H1 (cell line): ENCODE data around the gene ADA. TPM values are rescaled to one million over a fixed set of nuclear protein-coding genes. Genes with fewer than 3 reads are reported as not detected.
A peak's percentile ranks its signal among the peaks of the same experiment; 100 is the strongest.

Experiments used
- CTCF ChIA-PET: fragments of 300-600 bp; sonication (Branson Sonifier 250); formaldehyde crosslinking; loops from one replicate; lab custom pipeline; 2021; ENCODE audit not compliant: partially characterized antibody; lab: Charles Lee
- POLR2A ChIA-PET: fragments of 300-600 bp; sonication (Branson Sonifier 250); formaldehyde crosslinking; loops from one replicate; lab custom pipeline; 2021; ENCODE audit warnings: inconsistent platforms; ENCODE audit not compliant: partially characterized antibody; lab: Charles Lee
- DNase-seq, 2 experiments: peaks; one replicate each; pipeline versions ENCODE4 v3.0.0 to v3.0.0-alpha.2; 2010 to 2022; ENCODE audit warnings: low spot score in 2 of 2, low read depth in 1 of 2, mixed read lengths in 1 of 2
- FAIRE-seq: peaks from 2 replicates; lab custom pipeline; 2011; peaks lifted over from hg19 to GRCh38; lab: Jason Lieb, UNC
- H2AFZ ChIP-seq: 2 replicates; pipeline ENCODE4 v1.8.1; 2012; ENCODE audit warnings: low read length, inconsistent platforms
- H2AK5ac ChIP-seq: 2 replicates; pipeline ENCODE4 v1.6.1; 2013; ENCODE audit warnings: low read depth, low read length
- H2BK120ac ChIP-seq: replicated peaks from 2 replicates; pipeline ENCODE3; 2013; ENCODE audit warnings: low read depth, low read length, inconsistent platforms
- H2BK12ac ChIP-seq: 2 replicates; pipeline ENCODE4 v1.6.1; 2013; ENCODE audit warnings: low read depth, low read length
- H2BK15ac ChIP-seq: 2 replicates; pipeline ENCODE4 v1.6.1; 2013; ENCODE audit warnings: low read length
- H2BK20ac ChIP-seq: 2 replicates; pipeline ENCODE4 v1.6.1; 2013; ENCODE audit warnings: low read length
- H2BK5ac ChIP-seq: 2 replicates; pipeline ENCODE4 v1.6.1; 2013; ENCODE audit warnings: low read depth, low read length
- H3K14ac ChIP-seq: 2 replicates; pipeline ENCODE4 v1.6.1; 2013; ENCODE audit warnings: inconsistent platforms; ENCODE audit not compliant: insufficient read length
- H3K18ac ChIP-seq: 2 replicates; pipeline ENCODE4 v1.6.1; 2013; ENCODE audit warnings: low read length; ENCODE audit errors: extremely low read depth
- H3K23ac ChIP-seq: 2 replicates; pipeline ENCODE4 v1.6.1; 2013; ENCODE audit warnings: inconsistent platforms; ENCODE audit not compliant: insufficient read length
- H3K23me2 ChIP-seq: 2 replicates; pipeline ENCODE4 v1.6.1; 2013; ENCODE audit warnings: low read depth, low read length
- H3K27ac ChIP-seq: 2 replicates; pipeline ENCODE4 v1.6.1; 2011; ENCODE audit warnings: low read depth, low read length, inconsistent platforms
- H3K27me3 ChIP-seq, 4 experiments: replicated peaks in 1 of 4; 1 replicate in 1 of 4; 2 replicates in 3 of 4; pipeline versions ENCODE4 v1.6.1 to v1.8.1; 2011 to 2013; ENCODE audit warnings: low read length in 3 of 4, mild to moderate bottlenecking in 3 of 4, inconsistent platforms in 2 of 4, mixed read lengths in 2 of 4, moderate library complexity in 1 of 4; ENCODE audit not compliant: control insufficient read depth in 3 of 4, insufficient read depth in 3 of 4; ENCODE audit errors: extremely low read depth in 1 of 4
- H3K36me3 ChIP-seq, 4 experiments: 2 replicates each; pipeline versions ENCODE4 v1.6.1 to v1.8.1; 2011 to 2013; ENCODE audit warnings: mild to moderate bottlenecking in 4 of 4, low read length in 3 of 4, moderate library complexity in 2 of 4, control low read depth in 1 of 4, inconsistent platforms in 1 of 4; ENCODE audit not compliant: insufficient read depth in 4 of 4, control insufficient read depth in 2 of 4
- H3K4ac ChIP-seq: replicated peaks from 2 replicates; pipeline ENCODE3; 2013; ENCODE audit warnings: low read length, low read depth, mixed read lengths, inconsistent platforms; ENCODE audit not compliant: insufficient read length
- H3K4me1 ChIP-seq, 4 experiments: replicated peaks in 1 of 4; 1 replicate in 1 of 4; 2 replicates in 3 of 4; pipeline versions ENCODE4 v1.6.1 to v1.8.1; 2011 to 2013; ENCODE audit warnings: low read length in 3 of 4, inconsistent platforms in 2 of 4, mixed read lengths in 1 of 4; ENCODE audit not compliant: insufficient read depth in 4 of 4, control insufficient read depth in 3 of 4
- H3K4me2 ChIP-seq, 2 experiments: 2 replicates each; pipeline versions ENCODE4 v1.6.1 to v1.8.1; 2011 to 2013; ENCODE audit warnings: low read depth in 2 of 2, low read length in 2 of 2, control low read depth in 1 of 2, inconsistent platforms in 1 of 2, mild to moderate bottlenecking in 1 of 2; ENCODE audit not compliant: insufficient read depth in 1 of 2
- H3K4me3 ChIP-seq, 4 experiments: fragments of 200-600, 300-600 bp in 1 of 4; sonication (generic), shearing (Covaris generic), sonication (Bioruptor Twin) in 1 of 4; 2 replicates each; pipeline versions ENCODE4 v1.5.1 to v1.8.1; 2011 to 2016; ENCODE audit warnings: low read length in 4 of 4, low read depth in 3 of 4, control low read depth in 2 of 4, inconsistent platforms in 2 of 4, mild to moderate bottlenecking in 2 of 4, mixed read lengths in 1 of 4, moderate library complexity in 1 of 4; ENCODE audit not compliant: insufficient read depth in 2 of 4; ENCODE audit errors: extremely low read depth in 1 of 4
- H3K56ac ChIP-seq: replicated peaks from 2 replicates; pipeline ENCODE3; 2013; ENCODE audit warnings: low read depth, mild to moderate bottlenecking, mixed read lengths, low read length, inconsistent platforms; ENCODE audit not compliant: insufficient read length
- H3K79me1 ChIP-seq: 2 replicates; pipeline ENCODE4 v1.6.1; 2013; ENCODE audit warnings: low read depth, low read length, control low read depth
- H3K79me2 ChIP-seq, 2 experiments: 2 replicates each; pipeline versions ENCODE4 v1.6.1 to v1.8.1; 2012 to 2013; ENCODE audit warnings: low read length in 2 of 2, mild to moderate bottlenecking in 2 of 2, inconsistent platforms in 1 of 2; ENCODE audit not compliant: insufficient read depth in 2 of 2, control insufficient read depth in 1 of 2
- H3K9ac ChIP-seq, 4 experiments: replicated peaks in 1 of 4; 1 replicate in 1 of 4; 2 replicates in 3 of 4; pipeline versions ENCODE4 v1.6.1 to v1.8.1; 2011 to 2013; ENCODE audit warnings: low read depth in 3 of 4, low read length in 3 of 4, control low read depth in 2 of 4, mild to moderate bottlenecking in 2 of 4, moderate library complexity in 2 of 4, inconsistent platforms in 1 of 4; ENCODE audit errors: extremely low read depth in 1 of 4
- H3K9me3 ChIP-seq, 2 experiments: 2 replicates each; pipeline versions ENCODE4 v1.6.1 to v1.8.1; 2012 to 2013; ENCODE audit warnings: mild to moderate bottlenecking in 2 of 2, moderate library complexity in 2 of 2, control low read depth in 1 of 2, inconsistent platforms in 1 of 2, low read depth in 1 of 2, low read length in 1 of 2, mixed read lengths in 1 of 2; ENCODE audit not compliant: insufficient read depth in 2 of 2
- H4K20me1 ChIP-seq, 2 experiments: replicated peaks in 1 of 2; 2 replicates each; pipeline versions ENCODE3 to v1.8.1; 2011 to 2013; ENCODE audit warnings: inconsistent platforms in 2 of 2, low read length in 2 of 2, mild to moderate bottlenecking in 1 of 2; ENCODE audit not compliant: insufficient read depth in 2 of 2, control insufficient read depth in 1 of 2
- H4K5ac ChIP-seq: 2 replicates; pipeline ENCODE4 v1.6.1; 2013; ENCODE audit warnings: low read length, low read depth, mixed read lengths, inconsistent platforms; ENCODE audit not compliant: insufficient read length
- H4K8ac ChIP-seq: 2 replicates; pipeline ENCODE4 v1.8.0; 2013; ENCODE audit warnings: mild to moderate bottlenecking, moderate library complexity, low read length, inconsistent platforms; ENCODE audit not compliant: insufficient read depth; ENCODE audit errors: extremely low read depth
- H4K91ac ChIP-seq: replicated peaks from 2 replicates; pipeline ENCODE3; 2013; ENCODE audit warnings: low read length, mixed read lengths, inconsistent platforms; ENCODE audit not compliant: insufficient read length
- ATF2 ChIP-seq: IDR thresholded peaks from 2 replicates; pipeline ENCODE4 v1.6.1; 2012; ENCODE audit warnings: low read length, inconsistent platforms
- CTBP2 ChIP-seq: IDR thresholded peaks from 2 replicates; pipeline ENCODE4 v1.7.0; 2011; ENCODE audit warnings: borderline replicate concordance, mild to moderate bottlenecking, moderate library complexity, mixed read lengths, low read length; ENCODE audit not compliant: insufficient read depth, insufficient read length
- EZH2 ChIP-seq: fragments of 200-600 bp; sonication (generic); IDR thresholded peaks from 2 replicates; pipeline ENCODE4 v1.7.1; 2012; ENCODE audit warnings: low read depth, mild to moderate bottlenecking, moderate library complexity, low read length, inconsistent platforms; ENCODE audit not compliant: severe bottlenecking
- GABPA ChIP-seq: IDR thresholded peaks from 2 replicates; pipeline ENCODE4 v1.6.1; 2011; ENCODE audit warnings: mild to moderate bottlenecking, low read length, moderate library complexity, borderline replicate concordance; ENCODE audit not compliant: insufficient read depth
- NANOG ChIP-seq: IDR thresholded peaks from 2 replicates; pipeline ENCODE4 v1.6.1; 2011; ENCODE audit warnings: low read length, low read depth, mild to moderate bottlenecking, inconsistent platforms; ENCODE audit not compliant: insufficient read depth, poor library complexity, severe bottlenecking
- NRF1 ChIP-seq: IDR thresholded peaks from 2 replicates; pipeline ENCODE4 v1.6.1; 2011; ENCODE audit warnings: mild to moderate bottlenecking, low read depth, low read length, improper control_type of control experiment
- PHF8 ChIP-seq: fragments of 200-600 bp; sonication (generic); conservative IDR thresholded peaks from 2 replicates; pipeline ENCODE4 v1.7.1; 2012; ENCODE audit warnings: low read depth, mild to moderate bottlenecking, inconsistent platforms, low read length, moderate library complexity
- RBBP5 ChIP-seq: IDR thresholded peaks from 2 replicates; pipeline ENCODE4 v1.7.1; 2012; ENCODE audit warnings: low read depth, mild to moderate bottlenecking, inconsistent platforms, low read length, moderate library complexity, borderline replicate concordance
- SAP30 ChIP-seq: fragments of 300-600 bp; sonication (generic); IDR thresholded peaks from 2 replicates; pipeline ENCODE4 v1.7.1; 2012; ENCODE audit warnings: low read length, moderate library complexity, mild to moderate bottlenecking, inconsistent platforms; ENCODE audit not compliant: insufficient read depth, insufficient replicate concordance
- SP2 ChIP-seq: IDR thresholded peaks from 2 replicates; pipeline ENCODE4 v1.6.1; 2012; ENCODE audit warnings: mild to moderate bottlenecking, low read length, inconsistent platforms
- SP4 ChIP-seq: IDR thresholded peaks from 2 replicates; pipeline ENCODE4 v1.6.1; 2012; ENCODE audit warnings: low read length, inconsistent platforms
- WGBS, 2 experiments: shearing (Covaris generic) in 1 of 2; methylation state at CpG; one replicate each; pipeline versions ENCODE4 v1.1.6 to v1.1.7; 2013 to 2015; ENCODE audit warnings: low lambda C conversion rate in 2 of 2, mixed read lengths in 2 of 2, inconsistent platforms in 1 of 2, low coverage in 1 of 2, missing lambda C conversion rate in 1 of 2; ENCODE audit not compliant: insufficient replicate concordance in 2 of 2, insufficient coverage in 1 of 2, insufficient read length in 1 of 2; ENCODE audit errors: extremely low coverage in 1 of 2, missing lambda C conversion rate in 1 of 2; 5-methylcytosine and 5-hydroxymethylcytosine counted together
- polyA plus RNA-seq, 7 experiments: library from polyadenylated mRNA; depleted of rRNA in 3 of 7; stranded (reverse) in 5 of 7; unstranded in 2 of 7; fragments of >200 nt in 5 of 7; fragments of 200-250 nt in 2 of 7; gene quantifications; 1 replicate in 5 of 7; 2 replicates in 1 of 7; 4 replicates in 1 of 7; pipeline versions ENCODE4 v1.2.1 to v1.2.3, GENCODE V29; 2011 to 2013; ENCODE audit warnings: missing spikeins in 2 of 7, mixed read lengths in 2 of 7
- total RNA-seq: library from RNA; stranded (reverse); fragmentation: NEBNext Ultra II Directional; extraction: Animal tissue kit (Norgen Biotek cat#: 25700); gene quantifications from 2 replicates; pipeline ENCODE4 v1.2.1, GENCODE V29; 2021

ADA gene
- total and polyA plus RNA-seq, 2 of the 8 experiments (the other 6 are each of a cell fraction or from before 2014, with no cell fraction given) = 19.9 to 32.8 TPM

- Histone ChIP-seq H2BK12ac (no peak overlapping the region), H2BK20ac (no peak overlapping the region), H2AFZ (no peak overlapping the region), H3K9ac (no peak overlapping the region), H3K79me2 (no peaks in the 10 kb centered on the region), H4K5ac (no peak overlapping the region), H3K36me3 (no peaks in the 10 kb centered on the region), H3K4ac (no peak overlapping the region), H3K27me3 (no peaks in the 10 kb centered on the region; a peak in 1 of 7 replicates), H3K27ac (no peak overlapping the region), H2BK15ac (no peak overlapping the region), H2BK5ac (no peak overlapping the region), H3K4me1 (peaks cover 12 to 24% (median 17%) of the 10 kb centered on the region in 4 experiments), H3K56ac (no peak overlapping the region), H4K91ac (no peak overlapping the region), H3K18ac (peak overlapping the region; percentile 1; the same call in 1 of the 2 replicates), H2AK5ac (no peak overlapping the region), H3K14ac (no peak overlapping the region), H3K9me3 (no peaks in the 10 kb centered on the region), H4K8ac (no peak overlapping the region), H2BK120ac (no peak overlapping the region), H3K4me3 (no peak overlapping the region), H3K79me1 (no peaks in the 10 kb centered on the region), H3K23ac (no peak overlapping the region), H3K4me2 (no peak overlapping the region; a peak in 2 of 4 replicates), H3K23me2 (no peaks in the 10 kb centered on the region; the same call in 1 of the 2 replicates), H4K20me1 (no peaks in the 10 kb centered on the region)
- no peak for DNase-seq
- POLR2A ChIA-PET = interaction anchor here (0.7 to 1.3 kb wide), 3 partner anchors 12 to 147 kb away, joined by 3 to 5 read pairs (median 4); no protein-coding TSS in a partner anchor
- WGBS, 2 experiments = 96% methylated on average over 4 of the region's 4 CpGs; no CpG with 5 or more reads in 1 of the 2 experiments
- no peak for FAIRE-seq
- CTCF ChIA-PET = interaction anchor here (1.0 to 2.6 kb wide), 11 partner anchors 11 to 380 kb away, joined by 3 to 31 read pairs (median 6); no protein-coding TSS in a partner anchor
- no peak for TF ChIP-seq GABPA
- no peak for TF ChIP-seq ATF2
- no peak for TF ChIP-seq RBBP5
- TF ChIP-seq SP2 = no peak
- TF ChIP-seq NANOG = no peak
- TF ChIP-seq EZH2 = no peak
- no peak for TF ChIP-seq CTBP2
- no peak for TF ChIP-seq SP4
- TF ChIP-seq SAP30 = no peak
- no peak for TF ChIP-seq NRF1
- TF ChIP-seq PHF8 = no peak
These were observed 54.0 kb downstream of the ADA start for GRCh38 chr20:44597516-44597915.
